ENCODE data around the gene GAN.

Gene GAN

GRCh38 chr16:81435103-81435502 is 120.3 kb downstream of the GAN start:
- DNase-seq = no peak

GRCh38 chr16:81435567-81435966 is 120.8 kb downstream of the GAN start:
- DNase-seq = no peak

- DNase-seq = no peak
Measured at GRCh38 chr16:81436386-81436785, 121.6 kb downstream of the GAN start.

- no peak for DNase-seq
Measured at GRCh38 chr16:81437865-81438264, 123.1 kb downstream of the GAN start.

Measured in left hindlimb (tissue), 1 donor.